A549 (cell line): ENCODE measurements around the gene C6orf52. TPM values are rescaled to one million over a fixed set of nuclear protein-coding genes. Genes with fewer than 3 reads are reported as not detected.
"Not testable (repeated sequence)": the region's sequence is repeated elsewhere in the genome, so short reads cannot be mapped to it uniquely, and the experiment has no call there.

Source experiments
- ATAC-seq, 2 experiments: fragments of 200-7000 bp in 1 of 2; fragments of >200 bp in 1 of 2; cut with Nextera tagmentation in 1 of 2; cut with Tn5 transposase in 1 of 2; 3 replicates each; pipeline versions ENCODE4 v1.8.0 to v1.9.1; 2018 to 2020; ENCODE audit warnings: mild to moderate bottlenecking in 1 of 2, moderate library complexity in 1 of 2
- CTCF ChIA-PET: fragments of 300-600 bp; sonication (Branson Sonifier 250); formaldehyde crosslinking; extraction: SDS; loops from one replicate; lab custom pipeline; 2021; ENCODE audit warnings: antibody characterized with exemption, inconsistent platforms; lab: Yijun Ruan, JAX
- POLR2A ChIA-PET: fragments of 350-600 bp; formaldehyde crosslinking; extraction: SDS; loops from one replicate; lab custom pipeline; 2021; ENCODE audit warnings: antibody characterized with exemption, inconsistent platforms; lab: Yijun Ruan, JAX
- DNase-seq, 2 experiments: peaks; one replicate each; pipeline versions ENCODE4 v3.0.0 to v3.0.0-alpha.2; 2011 to 2016; ENCODE audit warnings: low read depth in 1 of 2, low spot score in 1 of 2
- FAIRE-seq: peaks from 2 replicates; lab custom pipeline; 2011; peaks lifted over from hg19 to GRCh38; lab: Jason Lieb, UNC
- H3K27ac ChIP-seq, 2 experiments: fragments of >200 bp; sonication (Bioruptor Twin); formaldehyde crosslinking; 3 replicates each; pipeline ENCODE4 v1.5.1; 2016 to 2017
- H3K4me1 ChIP-seq: fragments of >200 bp; sonication (Bioruptor Twin); formaldehyde crosslinking; 3 replicates; pipeline ENCODE4 v1.6.1; 2016
- H3K4me2 ChIP-seq: fragments of >200 bp; sonication (Bioruptor Twin); formaldehyde crosslinking; 3 replicates; pipeline ENCODE4 v1.6.1; 2016
- H3K4me3 ChIP-seq: fragments of >200 bp; sonication (Bioruptor Twin); formaldehyde crosslinking; 3 replicates; pipeline ENCODE4 v1.5.1; 2016
- H3K9me3 ChIP-seq: fragments of >200 bp; sonication (Bioruptor Twin); formaldehyde crosslinking; 3 replicates; pipeline ENCODE4 v1.6.1; 2016
- BHLHE40 ChIP-seq: IDR thresholded peaks from 2 replicates; pipeline ENCODE4 v1.6.1; 2012; ENCODE audit warnings: low read depth, low read length, inconsistent platforms
- EHF ChIP-seq: fragments of 250-450 bp; sonication (Bioruptor Pico); IDR thresholded peaks from 2 replicates; pipeline ENCODE4 v1.5.0; 2020; ENCODE audit warnings: mild to moderate bottlenecking
- EHMT2 ChIP-seq: fragments of 200-600 bp; sonication (generic); IDR thresholded peaks from 2 replicates; pipeline ENCODE4 v1.6.1; 2016; ENCODE audit warnings: antibody characterized with exemption, low read depth, mild to moderate bottlenecking, moderate library complexity
- FOSB ChIP-seq: fragments of 250-450 bp; sonication (Bioruptor Pico); IDR thresholded peaks from 2 replicates; pipeline ENCODE4 v1.5.0; 2020; ENCODE audit warnings: mild to moderate bottlenecking, moderate library complexity
- HES2 ChIP-seq: fragments of >200 bp; sonication (Bioruptor Twin); formaldehyde crosslinking; IDR thresholded peaks from 2 replicates; pipeline ENCODE4 v1.6.1; 2016
- HEYL ChIP-seq: fragments of 250-450 bp; sonication (Bioruptor Pico); IDR thresholded peaks from 2 replicates; pipeline ENCODE4 v1.8.0; 2021; ENCODE audit warnings: mild to moderate bottlenecking, moderate library complexity
- HOXA7 ChIP-seq: fragments of 250-450 bp; sonication (Bioruptor Pico); IDR thresholded peaks from 2 replicates; pipeline ENCODE4 v1.5.0; 2020; ENCODE audit warnings: mild to moderate bottlenecking, moderate library complexity
- HOXB13 ChIP-seq: fragments of 250-450 bp; sonication (Bioruptor Pico); IDR thresholded peaks from 2 replicates; pipeline ENCODE4 v1.5.0; 2020; ENCODE audit warnings: low read depth, mild to moderate bottlenecking, moderate library complexity
- HOXB5 ChIP-seq: fragments of 250-450 bp; sonication (Bioruptor Pico); IDR thresholded peaks from 2 replicates; pipeline ENCODE4 v1.5.0; 2020; ENCODE audit warnings: mild to moderate bottlenecking, moderate library complexity
- JUNB ChIP-seq: fragments of >200 bp; sonication (Bioruptor Twin); formaldehyde crosslinking; IDR thresholded peaks from 2 replicates; pipeline ENCODE4 v1.6.1; 2016
- KDM5A ChIP-seq: fragments of 200-600 bp; sonication (generic); IDR thresholded peaks from 2 replicates; pipeline ENCODE4 v1.6.1; 2016; ENCODE audit warnings: antibody characterized with exemption, mild to moderate bottlenecking
- MAFK ChIP-seq: fragments of 450-650 bp; IDR thresholded peaks from 2 replicates; pipeline ENCODE4 v1.6.1; 2014; ENCODE audit not compliant: partially characterized antibody
- NPAS2 ChIP-seq: fragments of 250-450 bp; sonication (Bioruptor Pico); IDR thresholded peaks from 2 replicates; pipeline ENCODE4 v1.8.0; 2022; ENCODE audit warnings: mild to moderate bottlenecking, moderate library complexity, borderline replicate concordance
- PBX3 ChIP-seq: IDR thresholded peaks from 2 replicates; pipeline ENCODE4 v1.6.1; 2012
- PHF8 ChIP-seq: fragments of 200-600 bp; sonication (generic); IDR thresholded peaks from 2 replicates; pipeline ENCODE4 v1.6.1; 2016; ENCODE audit warnings: low read depth, mild to moderate bottlenecking, antibody characterized with exemption, moderate library complexity, borderline replicate concordance
- POLR2AphosphoS2 ChIP-seq: conservative IDR thresholded peaks from 2 replicates; pipeline ENCODE4 v1.6.1; 2012; ENCODE audit warnings: low read length, improper control_type of control experiment, inconsistent platforms
- RAD21 ChIP-seq, 2 experiments: fragments of >200 bp in 1 of 2; sonication (Bioruptor Twin) in 1 of 2; formaldehyde crosslinking in 1 of 2; IDR thresholded peaks in 1 of 2; conservative IDR thresholded peaks in 1 of 2; 2 replicates in 1 of 2; 3 replicates in 1 of 2; pipeline ENCODE4 v1.6.1; 2012 to 2018; ENCODE audit warnings: inconsistent platforms in 1 of 2
- RARB ChIP-seq: fragments of 250-450 bp; sonication (Bioruptor Pico); IDR thresholded peaks from 2 replicates; pipeline ENCODE4 v1.8.0; 2021; ENCODE audit warnings: mild to moderate bottlenecking, moderate library complexity
- RCOR1 ChIP-seq: fragments of 150-350 bp; IDR thresholded peaks from 2 replicates; pipeline ENCODE4 v1.6.1; 2014; ENCODE audit warnings: antibody characterized with exemption, low read length, low read depth
- ZFP36 ChIP-seq: fragments of 450-650 bp; IDR thresholded peaks from 2 replicates; pipeline ENCODE4 v1.6.1; 2014; ENCODE audit warnings: borderline replicate concordance; ENCODE audit not compliant: partially characterized antibody
- ZSCAN20 ChIP-seq: fragments of 250-450 bp; sonication (Bioruptor Pico); IDR thresholded peaks from 2 replicates; pipeline ENCODE4 v1.8.0; 2022; ENCODE audit warnings: mild to moderate bottlenecking, moderate library complexity
- WGBS: methylation state at CpG from one replicate; pipeline ENCODE4 v1.1.6; 2017; ENCODE audit errors: missing lambda C conversion rate; 5-methylcytosine and 5-hydroxymethylcytosine counted together
- polyA plus RNA-seq, 4 experiments: library from polyadenylated mRNA; depleted of rRNA in 3 of 4; stranded (reverse); fragments of >200 nt; fragmentation: RNase III in 1 of 4; extraction: RNeasy Plus Mini Kit Qiagen cat#74134 plus additional on column Dnase treatment in 1 of 4; gene quantifications; 2 replicates in 3 of 4; 3 replicates in 1 of 4; pipeline ENCODE4 v1.2.3, GENCODE V29; 2011 to 2017

The C6orf52 gene
- polyA plus RNA-seq, 2 of the 4 experiments (the other 2 are of a cell fraction), result 1.3 to 2.2 TPM

GRCh38 chr6:10662207-10662606 is 32.2 kb downstream of the C6orf52 start:
- no peak for FAIRE-seq

GRCh38 chr6:10660431-10661191 is 33.8 kb downstream of the C6orf52 start:
- POLR2A ChIA-PET, FAIRE-seq, CTCF ChIA-PET, H3K4me3 ChIP-seq, ATAC-seq, H3K9me3 ChIP-seq, H3K4me2 ChIP-seq, DNase-seq, H3K4me1 ChIP-seq, H3K27ac ChIP-seq: not testable (repeated sequence)
- 80% methylated on average over 11 of the region's 11 CpGs for WGBS

More at GRCh38 chr6:10662207-10662606, 32.2 kb downstream of the C6orf52 start:
- no peak for TF ChIP-seq NPAS2
- no peak for TF ChIP-seq HEYL (CRISPR knock-in tag)
- TF ChIP-seq RAD21 (conservative IDR thresholded peaks at IDR 0.05 in 1 of 2, IDR thresholded peaks at IDR 0.05 in 1 of 2), result no peak
- TF ChIP-seq BHLHE40, result no peak
- no peak for TF ChIP-seq FOSB (CRISPR knock-in tag)
- TF ChIP-seq ZFP36, result no peak
- CTCF ChIA-PET, result interaction anchor here (1.0 kb wide), 1 partner anchor 57 kb away, joined by 3 read pairs; no protein-coding TSS in a partner anchor
- Histone ChIP-seq H3K27ac (no peak overlapping the region), H3K9me3 (peaks cover 5% of the 10 kb centered on the region; the same call in 2 of the 3 replicates), H3K4me2 (no peak overlapping the region), H3K4me3 (no peak overlapping the region), H3K4me1 (no peaks in the 10 kb centered on the region)
- POLR2A ChIA-PET, result no interaction called here
- ATAC-seq (no peak), DNase-seq (no peak)
- WGBS, result 70% methylated on average over 8 of the region's 8 CpGs

- H3K4me3 ChIP-seq, result no peak overlapping the region
- TF ChIP-seq HOXB13 (no peak), KDM5A (no peak), POLR2AphosphoS2 (no peak), FOSB (CRISPR knock-in tag) (no peak), RARB (no peak), ZSCAN20 (CRISPR knock-in tag) (no peak), MAFK (no peak), EHF (CRISPR knock-in tag) (no peak), PHF8 (no peak), PBX3 (no peak), HES2 (no peak), EHMT2 (no peak), HOXB5 (CRISPR knock-in tag) (no peak), JUNB (no peak), RCOR1 (no peak), HOXA7 (CRISPR knock-in tag) (no peak)
- H3K4me1 ChIP-seq, result no peaks in the 10 kb centered on the region
- ATAC-seq, result no peak
- ChIA-PET CTCF (no interaction called here), POLR2A (interaction anchor here (0.6 kb wide), 1 partner anchor 136 kb away, joined by 4 read pairs; no protein-coding TSS in a partner anchor)
- no peak overlapping the region for H3K4me2 ChIP-seq
- H3K27ac ChIP-seq, result no peak overlapping the region
- peaks cover 3% of the 10 kb centered on the region; the same call in 2 of the 3 replicates for H3K9me3 ChIP-seq
- no peak for DNase-seq
- FAIRE-seq, result no peak
- 77% methylated on average over 28 of the region's 48 CpGs for WGBS
Observed at GRCh38 chr6:10659699-10660348, 34.6 kb downstream of the C6orf52 start.
